OCI-LY1 (cell line): Measurements from ENCODE around the gene THOC2.

Experiments used
- CTCF ChIP-seq: fragments of 200-600 bp; sonication (generic), shearing (Covaris generic); IDR thresholded peaks from 2 replicates; pipeline ENCODE4 v1.5.1; 2017; ENCODE audit warnings: mild to moderate bottlenecking, antibody characterized with exemption, low read length, moderate library complexity, mixed read lengths
- EZH2 ChIP-seq: fragments of 200-600 bp; sonication (generic), shearing (Covaris generic); IDR thresholded peaks from 2 replicates; pipeline ENCODE4 v1.8.0; 2017; ENCODE audit warnings: borderline replicate concordance, mixed run types, mild to moderate bottlenecking, antibody characterized with exemption, low read length, moderate library complexity, mixed read lengths

- TF ChIP-seq CTCF (no peak), EZH2 (no peak)
Observed at GRCh38 chrX:123740006-123740405, 7.2 kb upstream of the THOC2 start.
